ENCODE measurements around the gene SH3GL3.

GRCh38 chr15:83472797-83473196, 25.7 kb downstream of the SH3GL3 start:
- TF ChIP-seq TAF1 (IDR thresholded peaks at IDR 0.05; ENCODE audit: low read depth): no peak
- TF ChIP-seq, protein P1, sequence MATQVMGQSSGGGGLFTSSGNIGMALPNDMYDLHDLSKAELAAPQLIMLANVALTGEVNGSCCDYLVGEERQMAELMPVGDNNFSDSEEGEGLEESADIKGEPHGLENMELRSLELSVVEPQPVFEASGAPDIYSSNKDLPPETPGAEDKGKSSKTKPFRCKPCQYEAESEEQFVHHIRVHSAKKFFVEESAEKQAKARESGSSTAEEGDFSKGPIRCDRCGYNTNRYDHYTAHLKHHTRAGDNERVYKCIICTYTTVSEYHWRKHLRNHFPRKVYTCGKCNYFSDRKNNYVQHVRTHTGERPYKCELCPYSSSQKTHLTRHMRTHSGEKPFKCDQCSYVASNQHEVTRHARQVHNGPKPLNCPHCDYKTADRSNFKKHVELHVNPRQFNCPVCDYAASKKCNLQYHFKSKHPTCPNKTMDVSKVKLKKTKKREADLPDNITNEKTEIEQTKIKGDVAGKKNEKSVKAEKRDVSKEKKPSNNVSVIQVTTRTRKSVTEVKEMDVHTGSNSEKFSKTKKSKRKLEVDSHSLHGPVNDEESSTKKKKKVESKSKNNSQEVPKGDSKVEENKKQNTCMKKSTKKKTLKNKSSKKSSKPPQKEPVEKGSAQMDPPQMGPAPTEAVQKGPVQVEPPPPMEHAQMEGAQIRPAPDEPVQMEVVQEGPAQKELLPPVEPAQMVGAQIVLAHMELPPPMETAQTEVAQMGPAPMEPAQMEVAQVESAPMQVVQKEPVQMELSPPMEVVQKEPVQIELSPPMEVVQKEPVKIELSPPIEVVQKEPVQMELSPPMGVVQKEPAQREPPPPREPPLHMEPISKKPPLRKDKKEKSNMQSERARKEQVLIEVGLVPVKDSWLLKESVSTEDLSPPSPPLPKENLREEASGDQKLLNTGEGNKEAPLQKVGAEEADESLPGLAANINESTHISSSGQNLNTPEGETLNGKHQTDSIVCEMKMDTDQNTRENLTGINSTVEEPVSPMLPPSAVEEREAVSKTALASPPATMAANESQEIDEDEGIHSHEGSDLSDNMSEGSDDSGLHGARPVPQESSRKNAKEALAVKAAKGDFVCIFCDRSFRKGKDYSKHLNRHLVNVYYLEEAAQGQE (IDR thresholded peaks at IDR 0.05; ENCODE audit: low read depth): no peak
- no peak for TF ChIP-seq CREB1 (IDR thresholded peaks at IDR 0.05; ENCODE audit: low read depth)
- TF ChIP-seq FOXM1 (IDR thresholded peaks at IDR 0.05; ENCODE audit: borderline replicate concordance, low read depth): no peak
- no peak for TF ChIP-seq EP300 (IDR thresholded peaks at IDR 0.05; ENCODE audit: borderline replicate concordance)
- no peak for TF ChIP-seq ZBTB7A (IDR thresholded peaks at IDR 0.05; ENCODE audit: low read depth)
- TF ChIP-seq NFIC (IDR thresholded peaks at IDR 0.05): no peak
- TF ChIP-seq, protein P2, sequence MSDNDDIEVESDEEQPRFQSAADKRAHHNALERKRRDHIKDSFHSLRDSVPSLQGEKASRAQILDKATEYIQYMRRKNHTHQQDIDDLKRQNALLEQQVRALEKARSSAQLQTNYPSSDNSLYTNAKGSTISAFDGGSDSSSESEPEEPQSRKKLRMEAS (IDR thresholded peaks at IDR 0.05): no peak

Measured in Ishikawa (cell line).